GM10266 (cell line): ENCODE measurements around the gene KCNC2.

Experiments
- DNase-seq: peaks from one replicate; pipeline ENCODE4 v3.0.0; 2012; ENCODE audit errors: extremely low spot score
- TF ChIP-seq, protein P1 (sequence below): IDR thresholded peaks from 2 replicates; pipeline ENCODE4 v1.5.1; 2012; ENCODE audit warnings: mild to moderate bottlenecking, low read depth; ENCODE audit not compliant: control insufficient read depth, insufficient read depth; ENCODE audit errors: missing control alignments

KCNC2 gene

DNA sequence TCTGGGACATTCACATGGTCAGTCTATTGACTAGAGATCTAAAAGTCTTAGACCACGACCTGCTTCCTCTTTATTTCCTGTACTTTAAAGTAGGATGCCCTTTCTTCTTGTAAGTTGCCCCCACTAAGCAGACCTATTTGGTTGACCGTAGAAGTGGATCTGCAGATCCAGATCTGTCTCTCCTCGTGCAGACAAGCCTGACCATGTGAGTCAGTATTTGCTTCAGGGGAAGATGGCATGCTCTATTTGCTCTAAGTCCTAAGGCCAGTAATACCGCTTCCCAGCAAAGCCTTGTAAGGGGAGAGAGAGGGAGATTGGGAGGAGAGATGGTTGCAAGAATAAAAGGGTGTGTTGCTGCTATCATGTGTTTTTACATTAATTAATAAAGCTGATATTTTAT lies 46.8 kb downstream of the KCNC2 start:
- DNase-seq = no peak
- TF ChIP-seq, protein P1, sequence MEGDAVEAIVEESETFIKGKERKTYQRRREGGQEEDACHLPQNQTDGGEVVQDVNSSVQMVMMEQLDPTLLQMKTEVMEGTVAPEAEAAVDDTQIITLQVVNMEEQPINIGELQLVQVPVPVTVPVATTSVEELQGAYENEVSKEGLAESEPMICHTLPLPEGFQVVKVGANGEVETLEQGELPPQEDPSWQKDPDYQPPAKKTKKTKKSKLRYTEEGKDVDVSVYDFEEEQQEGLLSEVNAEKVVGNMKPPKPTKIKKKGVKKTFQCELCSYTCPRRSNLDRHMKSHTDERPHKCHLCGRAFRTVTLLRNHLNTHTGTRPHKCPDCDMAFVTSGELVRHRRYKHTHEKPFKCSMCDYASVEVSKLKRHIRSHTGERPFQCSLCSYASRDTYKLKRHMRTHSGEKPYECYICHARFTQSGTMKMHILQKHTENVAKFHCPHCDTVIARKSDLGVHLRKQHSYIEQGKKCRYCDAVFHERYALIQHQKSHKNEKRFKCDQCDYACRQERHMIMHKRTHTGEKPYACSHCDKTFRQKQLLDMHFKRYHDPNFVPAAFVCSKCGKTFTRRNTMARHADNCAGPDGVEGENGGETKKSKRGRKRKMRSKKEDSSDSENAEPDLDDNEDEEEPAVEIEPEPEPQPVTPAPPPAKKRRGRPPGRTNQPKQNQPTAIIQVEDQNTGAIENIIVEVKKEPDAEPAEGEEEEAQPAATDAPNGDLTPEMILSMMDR = no peak

GRCh38 chr12:75161488-75161887 lies 48.2 kb downstream of the KCNC2 start:
- TF ChIP-seq, protein P1 = no peak
- no peak for DNase-seq

DNA sequence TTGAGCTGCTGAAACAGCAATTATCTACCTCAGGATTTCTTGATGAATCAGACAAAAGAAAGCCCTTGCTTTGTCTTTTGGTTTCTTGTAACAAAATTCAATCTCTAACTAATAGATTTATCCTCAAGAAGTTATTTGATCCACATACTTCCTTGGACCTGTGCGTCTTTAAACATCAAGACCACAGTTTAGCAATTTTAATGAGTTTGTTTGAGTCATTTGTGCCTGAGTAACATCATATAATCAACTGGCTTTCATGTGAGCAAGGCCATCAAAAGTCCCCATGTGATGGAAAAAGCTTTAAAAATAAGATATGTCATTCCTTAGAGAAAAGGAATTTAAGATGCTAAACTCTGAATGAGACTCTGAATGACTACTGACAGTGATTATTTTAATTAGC lies 52.3 kb downstream of the KCNC2 start:
- TF ChIP-seq, protein P1 = no peak
- DNase-seq = no peak

GRCh38 chr12:75155962-75156361 lies 53.7 kb downstream of the KCNC2 start:
- TF ChIP-seq, protein P1 = no peak
- DNase-seq = no peak

DNA sequence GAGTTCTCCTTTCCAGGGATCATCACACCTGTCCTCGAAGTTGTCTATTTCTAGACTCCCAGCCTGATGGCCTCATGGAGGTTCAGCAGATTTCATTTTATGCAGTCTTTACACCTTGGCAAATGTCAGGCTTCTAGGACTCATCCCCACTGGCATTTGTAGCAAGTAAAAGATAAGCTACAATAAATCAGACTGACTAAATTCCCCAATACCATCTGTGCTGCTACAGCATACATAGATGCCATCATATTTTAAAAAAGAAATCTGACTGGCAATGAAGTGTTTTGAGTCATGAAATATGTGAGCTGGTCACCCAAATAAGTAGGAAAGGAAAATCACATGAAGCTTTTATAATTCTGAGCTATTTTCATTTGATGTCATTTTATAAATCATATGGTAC lies 55.3 kb downstream of the KCNC2 start:
- no peak for DNase-seq
- TF ChIP-seq, protein P1 = no peak

DNA sequence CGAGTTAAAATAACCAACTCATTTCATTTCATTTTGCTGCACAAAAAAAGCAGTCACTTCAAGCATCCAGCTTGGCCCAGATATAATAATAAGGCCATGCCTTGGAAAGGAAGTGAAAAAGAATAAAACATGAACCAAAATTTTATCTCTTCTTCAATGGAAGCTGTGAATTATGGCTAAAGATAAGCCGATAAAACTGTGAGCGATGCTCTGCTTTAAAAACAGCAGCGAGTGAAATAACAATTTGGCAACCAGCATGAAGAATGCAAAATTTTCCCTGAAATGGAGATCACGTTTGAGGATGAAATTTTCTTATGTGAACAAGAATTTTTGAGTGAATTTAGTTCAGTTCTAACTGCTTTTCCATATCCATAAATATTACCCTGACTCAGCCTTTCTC lies 70.4 kb downstream of the KCNC2 start:
- DNase-seq = no peak
- TF ChIP-seq, protein P1 = no peak

GRCh38 chr12:75137896-75138295 lies 71.7 kb downstream of the KCNC2 start:
- DNase-seq = no peak
- TF ChIP-seq, protein P1 = no peak

DNA sequence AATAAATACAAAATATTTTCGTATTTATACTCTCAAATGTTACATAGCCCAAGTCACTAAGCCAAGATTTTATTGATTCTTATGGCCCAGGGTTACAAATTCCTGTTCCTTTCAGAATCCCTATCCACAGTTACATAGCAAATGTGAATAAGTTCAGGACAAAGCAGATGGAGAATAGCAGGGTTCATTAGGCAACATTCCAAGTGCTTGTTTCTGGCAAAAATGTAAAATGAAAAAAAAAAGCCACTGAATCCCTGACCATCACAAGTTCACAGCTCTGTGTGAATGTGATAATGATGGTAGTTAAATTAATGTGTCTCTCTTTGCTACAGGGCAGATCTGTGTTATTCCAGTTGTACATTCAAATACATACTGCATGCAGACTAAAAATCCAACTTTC lies 74.6 kb downstream of the KCNC2 start:
- TF ChIP-seq, protein P1 = no peak
- no peak for DNase-seq
